HL-60 (cell line): ENCODE measurements around the gene SPRR3.

Experiments used
- DNase-seq, 2 experiments: peaks; one replicate each; pipeline ENCODE4 v3.0.0-alpha.2; 2010 to 2020; ENCODE audit warnings: low read depth in 1 of 2, low spot score in 1 of 2
- H3K27ac ChIP-seq: fragments of 250-450 bp; sonication (Bioruptor Pico); replicated peaks from 2 replicates; pipeline ENCODE4 v1.5.1; 2020; ENCODE audit warnings: mild to moderate bottlenecking, moderate library complexity
- H3K27me3 ChIP-seq: fragments of 250-450 bp; sonication (Bioruptor Pico); 2 replicates; pipeline ENCODE4 v1.5.1; 2021; ENCODE audit warnings: mild to moderate bottlenecking, moderate library complexity; ENCODE audit not compliant: insufficient read depth, poor library complexity, severe bottlenecking
- H3K4me3 ChIP-seq: replicated peaks from 2 replicates; pipeline ENCODE4 v1.5.1; 2011; ENCODE audit warnings: mild to moderate bottlenecking, control low read depth, low read length; ENCODE audit not compliant: insufficient read depth
- CTCF ChIP-seq: IDR thresholded peaks from one replicate; pipeline ENCODE4 v1.5.1; 2011; ENCODE audit warnings: low read length, control low read depth, inconsistent platforms; ENCODE audit not compliant: insufficient read depth
- GABPA ChIP-seq: IDR thresholded peaks from 2 replicates; pipeline ENCODE4 v1.6.1; 2012; ENCODE audit warnings: low read depth
- POLR2AphosphoS5 ChIP-seq: IDR thresholded peaks from 2 replicates; pipeline ENCODE4 v1.6.1; 2012; ENCODE audit warnings: low read depth
- REST ChIP-seq: IDR thresholded peaks from 2 replicates; pipeline ENCODE4 v1.6.1; 2012; ENCODE audit warnings: low read depth; ENCODE audit not compliant: insufficient replicate concordance
- SPI1 ChIP-seq: IDR thresholded peaks from 2 replicates; pipeline ENCODE4 v1.6.1; 2012; ENCODE audit warnings: low read depth, mild to moderate bottlenecking, borderline replicate concordance

SPRR3 gene

GRCh38 chr1:153049211-153049610 is 47.7 kb downstream of the SPRR3 start:
- no peaks in the 10 kb centered on the region for H3K27me3 ChIP-seq
- no peak overlapping the region for H3K27ac ChIP-seq
- DNase-seq: no peak
- no peak overlapping the region for H3K4me3 ChIP-seq
- no peak for TF ChIP-seq GABPA
- TF ChIP-seq REST: no peak
- TF ChIP-seq POLR2AphosphoS5: no peak
- no peak for TF ChIP-seq CTCF
- TF ChIP-seq SPI1: no peak
